Keratinocyte (primary cell): ENCODE data around the gene TMEM208. TPM values are rescaled to one million over a fixed set of nuclear protein-coding genes. Genes with fewer than 3 reads are reported as not detected.

Source experiments
- DNase-seq: peaks from one replicate; pipeline ENCODE4 v3.0.0-alpha.2; 2011; ENCODE audit warnings: low read depth, missing footprints, low spot score
- FAIRE-seq: peaks from 2 replicates; lab custom pipeline; 2011; peaks lifted over from hg19 to GRCh38; lab: Jason Lieb, UNC
- H2AFZ ChIP-seq: 2 replicates; pipeline ENCODE4 v1.6.0; 2012; ENCODE audit warnings: low read length, control low read depth, inconsistent platforms; ENCODE audit not compliant: control insufficient read depth
- H3K27ac ChIP-seq: 2 replicates; pipeline ENCODE4 v1.5.1; 2011; ENCODE audit warnings: low read length; ENCODE audit not compliant: control insufficient read depth, insufficient read depth
- H3K27me3 ChIP-seq: 3 replicates; pipeline ENCODE4 v1.6.0; 2011; ENCODE audit warnings: low read length; ENCODE audit not compliant: control insufficient read depth, insufficient read depth; ENCODE audit errors: extremely low read depth
- H3K36me3 ChIP-seq, 2 experiments: 2 replicates in 1 of 2; 3 replicates in 1 of 2; pipeline ENCODE4 v1.5.1; 2011; ENCODE audit warnings: low read length in 2 of 2, mild to moderate bottlenecking in 1 of 2; ENCODE audit not compliant: control insufficient read depth in 2 of 2, insufficient read depth in 2 of 2; ENCODE audit errors: extremely low read depth in 1 of 2
- H3K4me1 ChIP-seq: 3 replicates; pipeline ENCODE4 v1.5.1; 2011; ENCODE audit warnings: low read length; ENCODE audit not compliant: control insufficient read depth, insufficient read depth; ENCODE audit errors: extremely low read depth
- H3K4me2 ChIP-seq: 3 replicates; pipeline ENCODE4 v1.6.0; 2011; ENCODE audit warnings: low read depth, low read length; ENCODE audit not compliant: control insufficient read depth, insufficient read depth; ENCODE audit errors: extremely low read depth
- H3K4me3 ChIP-seq, 3 experiments: fragments of 200-600 bp in 1 of 3; sonication (generic) in 1 of 3; 2 replicates in 2 of 3; 3 replicates in 1 of 3; pipeline ENCODE4 v1.5.1; 2011 to 2016; ENCODE audit warnings: low read length in 3 of 3, mild to moderate bottlenecking in 3 of 3, control low read depth in 2 of 3, inconsistent platforms in 1 of 3, low read depth in 1 of 3, mixed read lengths in 1 of 3, mixed run types in 1 of 3, moderate library complexity in 1 of 3; ENCODE audit not compliant: control insufficient read depth in 2 of 3, insufficient read depth in 2 of 3; ENCODE audit errors: extremely low read depth in 1 of 3
- H3K79me2 ChIP-seq: 2 replicates; pipeline ENCODE4 v1.6.0; 2012; ENCODE audit warnings: low read length; ENCODE audit not compliant: control insufficient read depth, insufficient read depth
- H3K9ac ChIP-seq: 3 replicates; pipeline ENCODE4 v1.6.0; 2011; ENCODE audit warnings: low read length; ENCODE audit not compliant: control insufficient read depth, insufficient read depth; ENCODE audit errors: extremely low read depth
- H3K9me1 ChIP-seq: 3 replicates; pipeline ENCODE4 v1.6.0; 2011; ENCODE audit warnings: low read length; ENCODE audit not compliant: control insufficient read depth, insufficient read depth; ENCODE audit errors: extremely low read depth
- H3K9me3 ChIP-seq: 2 replicates; pipeline ENCODE4 v1.5.1; 2012; ENCODE audit warnings: low read depth, low read length; ENCODE audit not compliant: control insufficient read depth
- H4K20me1 ChIP-seq: 3 replicates; pipeline ENCODE4 v1.6.0; 2011; ENCODE audit warnings: low read length; ENCODE audit not compliant: control insufficient read depth, insufficient read depth; ENCODE audit errors: extremely low read depth
- EZH2 ChIP-seq: IDR thresholded peaks from one replicate; pipeline ENCODE4 v1.6.1; 2012; ENCODE audit warnings: inconsistent platforms, mild to moderate bottlenecking, low read length, moderate library complexity
- dilution Hi-C: fragments of 300-500 bp; cut with MboI; formaldehyde crosslinking; loops from one replicate; pipeline ENCODE4 v1.7.0; 2020; ENCODE audit warnings: low sequenced_read_pairs; ENCODE audit not compliant: extremely low pct_ligation_motif_present
- polyA plus RNA-seq, 5 experiments: library from polyadenylated mRNA; depleted of rRNA in 3 of 5; stranded (reverse) in 3 of 5; stranded (forward) in 1 of 5; unstranded in 1 of 5; fragments of >200 nt; gene quantifications; 1 replicate in 1 of 5; 2 replicates in 3 of 5; 3 replicates in 1 of 5; pipeline versions ENCODE4 v1.2.1 to v1.2.3, GENCODE V29; 2011 to 2012; ENCODE audit warnings: missing spikeins in 2 of 5, low read depth in 1 of 5, low replicate concordance in 1 of 5
- TF ChIP-seq, protein P1 (sequence below), 3 experiments: IDR thresholded peaks in 1 of 3; conservative IDR thresholded peaks in 1 of 3; optimal IDR thresholded peaks in 1 of 3; 2 replicates in 2 of 3; 3 replicates in 1 of 3; pipeline versions ENCODE3 to v1.5.1; 2011; ENCODE audit warnings: low read length in 3 of 3, mild to moderate bottlenecking in 3 of 3, moderate library complexity in 2 of 3, control low read depth in 1 of 3, inconsistent platforms in 1 of 3; ENCODE audit not compliant: insufficient read depth in 2 of 3; ENCODE audit errors: extremely low read depth in 1 of 3

The TMEM208 gene
- polyA plus RNA-seq, 1 donor (not counting 4 experiments of a cell fraction or from before 2014, with no cell fraction given): 44.9 TPM

DNA sequence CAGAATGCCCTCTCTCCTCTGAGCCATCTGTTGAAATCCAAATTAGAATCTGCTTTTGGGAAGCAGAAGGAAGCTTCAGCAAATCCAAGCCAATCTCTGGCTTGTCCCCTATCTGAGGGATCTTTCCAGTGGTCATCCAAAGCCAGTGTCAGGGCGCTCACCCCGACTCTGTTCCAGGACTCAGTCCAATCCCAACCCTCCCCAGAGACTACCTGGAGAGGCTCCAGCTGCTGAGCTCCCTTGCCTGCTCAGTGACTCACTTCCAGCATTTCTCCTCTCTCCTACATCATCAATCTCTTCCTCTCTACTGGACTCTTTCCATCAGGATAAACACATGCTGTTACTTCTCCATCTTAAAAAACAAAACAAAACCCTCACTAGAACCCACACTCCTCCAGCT is 45.6 kb upstream of the TMEM208 start:
- Histone ChIP-seq H3K4me1 (peaks cover 44% of the 10 kb centered on the region), H3K9me1 (peaks cover 2% of the 10 kb centered on the region), H2AFZ (no peak overlapping the region), H3K9ac (no peak overlapping the region), H3K4me3 (no peak overlapping the region), H3K27me3 (no peaks in the 10 kb centered on the region), H3K4me2 (peak overlapping the region; percentile 33), H3K9me3 (no peaks in the 10 kb centered on the region), H3K79me2 (peaks cover 7% of the 10 kb centered on the region), H3K36me3 (peaks cover 0 to 3% of the 10 kb centered on the region in 2 experiments), H3K27ac (no peak overlapping the region), H4K20me1 (no peaks in the 10 kb centered on the region)
- dilution Hi-C loops: no loop called here
- FAIRE-seq (peak; percentile 90), DNase-seq (no peak)
- TF ChIP-seq EZH2: no peak
- TF ChIP-seq, protein P1, sequence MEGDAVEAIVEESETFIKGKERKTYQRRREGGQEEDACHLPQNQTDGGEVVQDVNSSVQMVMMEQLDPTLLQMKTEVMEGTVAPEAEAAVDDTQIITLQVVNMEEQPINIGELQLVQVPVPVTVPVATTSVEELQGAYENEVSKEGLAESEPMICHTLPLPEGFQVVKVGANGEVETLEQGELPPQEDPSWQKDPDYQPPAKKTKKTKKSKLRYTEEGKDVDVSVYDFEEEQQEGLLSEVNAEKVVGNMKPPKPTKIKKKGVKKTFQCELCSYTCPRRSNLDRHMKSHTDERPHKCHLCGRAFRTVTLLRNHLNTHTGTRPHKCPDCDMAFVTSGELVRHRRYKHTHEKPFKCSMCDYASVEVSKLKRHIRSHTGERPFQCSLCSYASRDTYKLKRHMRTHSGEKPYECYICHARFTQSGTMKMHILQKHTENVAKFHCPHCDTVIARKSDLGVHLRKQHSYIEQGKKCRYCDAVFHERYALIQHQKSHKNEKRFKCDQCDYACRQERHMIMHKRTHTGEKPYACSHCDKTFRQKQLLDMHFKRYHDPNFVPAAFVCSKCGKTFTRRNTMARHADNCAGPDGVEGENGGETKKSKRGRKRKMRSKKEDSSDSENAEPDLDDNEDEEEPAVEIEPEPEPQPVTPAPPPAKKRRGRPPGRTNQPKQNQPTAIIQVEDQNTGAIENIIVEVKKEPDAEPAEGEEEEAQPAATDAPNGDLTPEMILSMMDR (optimal IDR thresholded peaks at IDR 0.05 in 1 of 3, IDR thresholded peaks at IDR 0.05 in 1 of 3, conservative IDR thresholded peaks at IDR 0.05 in 1 of 3; ENCODE audit: extremely low read depth in 1 of 3, insufficient read depth in 2 of 3, low read length in 3 of 3): no peak

DNA sequence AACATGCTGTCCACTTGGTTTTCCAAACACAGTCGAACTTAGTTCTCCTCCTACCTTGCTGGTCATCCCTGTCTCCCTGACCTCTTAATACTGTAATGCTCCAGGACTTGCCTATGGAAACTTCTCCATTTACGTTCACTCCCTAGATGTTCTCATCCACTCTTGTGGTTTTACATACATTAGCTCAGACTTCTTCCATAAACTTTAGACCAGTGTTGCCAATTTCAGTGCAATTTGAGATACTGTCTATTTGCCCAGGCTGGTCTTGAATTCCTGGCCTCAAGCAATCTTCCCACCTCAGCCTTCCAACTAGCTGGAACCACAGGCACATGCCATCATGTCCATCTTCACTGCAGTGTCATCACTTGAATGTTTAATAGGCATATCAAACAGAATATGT is 44.6 kb upstream of the TMEM208 start:
- H3K9me1 ChIP-seq: peaks cover 2% of the 10 kb centered on the region
- FAIRE-seq (peak; percentile 34), DNase-seq (no peak)
- TF ChIP-seq EZH2: no peak
- TF ChIP-seq, protein P1 (optimal IDR thresholded peaks at IDR 0.05 in 1 of 3, IDR thresholded peaks at IDR 0.05 in 1 of 3, conservative IDR thresholded peaks at IDR 0.05 in 1 of 3; ENCODE audit: extremely low read depth in 1 of 3, insufficient read depth in 2 of 3, low read length in 3 of 3): no peak
- no peak overlapping the region for H3K9ac ChIP-seq
- H3K27ac ChIP-seq: no peak overlapping the region
- H4K20me1 ChIP-seq: no peaks in the 10 kb centered on the region
- H2AFZ ChIP-seq: no peak overlapping the region
- H3K4me2 ChIP-seq: peak overlapping the region; percentile 73
- no peaks in the 10 kb centered on the region for H3K27me3 ChIP-seq
- H3K9me3 ChIP-seq: no peaks in the 10 kb centered on the region
- H3K79me2 ChIP-seq: peaks cover 7% of the 10 kb centered on the region
- H3K4me3 ChIP-seq: peak overlapping the region; percentile 81 to 86 (median 82)
- peaks cover 44% of the 10 kb centered on the region for H3K4me1 ChIP-seq
- H3K36me3 ChIP-seq: peaks cover 0 to 3% of the 10 kb centered on the region in 2 experiments
- dilution Hi-C loops: no loop called here
